Neuronal stem cell (in vitro differentiated cells): ENCODE data around the gene PC.

Experiments used
- DNase-seq: peaks from one replicate; pipeline ENCODE4 v3.0.0-alpha.2; 2013; ENCODE audit warnings: low spot score
- H2AFZ ChIP-seq: one replicate; pipeline ENCODE4 v1.6.1; 2013; ENCODE audit warnings: mild to moderate bottlenecking, low read length, inconsistent platforms
- H2AK5ac ChIP-seq: 2 replicates; pipeline ENCODE4 v1.6.1; 2013; ENCODE audit warnings: low read depth, mild to moderate bottlenecking, inconsistent platforms, low read length, moderate library complexity, mixed read lengths
- H2BK120ac ChIP-seq: 2 replicates; pipeline ENCODE4 v1.6.1; 2013; ENCODE audit warnings: low read depth, mild to moderate bottlenecking, inconsistent platforms, low read length, moderate library complexity, mixed read lengths
- H2BK12ac ChIP-seq: one replicate; pipeline ENCODE4 v1.6.1; 2013; ENCODE audit warnings: low read length, inconsistent platforms
- H2BK15ac ChIP-seq: 2 replicates; pipeline ENCODE4 v1.6.1; 2013; ENCODE audit warnings: mild to moderate bottlenecking, low read length, inconsistent platforms, mixed read lengths
- H2BK5ac ChIP-seq: one replicate; pipeline ENCODE4 v1.6.1; 2013; ENCODE audit warnings: inconsistent platforms, mild to moderate bottlenecking, low read length, moderate library complexity
- H3K14ac ChIP-seq: one replicate; pipeline ENCODE4 v1.6.1; 2013; ENCODE audit warnings: low read length, inconsistent platforms
- H3K18ac ChIP-seq: 2 replicates; pipeline ENCODE4 v1.6.1; 2013; ENCODE audit warnings: low read length, inconsistent platforms
- H3K23ac ChIP-seq: 2 replicates; pipeline ENCODE4 v1.6.1; 2013; ENCODE audit warnings: low read depth, mild to moderate bottlenecking, mixed read lengths, low read length, inconsistent platforms; ENCODE audit not compliant: poor library complexity
- H3K27ac ChIP-seq: replicated peaks from 3 replicates; pipeline ENCODE4 v1.5.1; 2013; ENCODE audit warnings: low read length, inconsistent platforms
- H3K27me3 ChIP-seq, 3 experiments: 2 replicates each; pipeline ENCODE4 v1.6.1; 2013; ENCODE audit warnings: low read length in 3 of 3, mild to moderate bottlenecking in 2 of 3, inconsistent platforms in 1 of 3, low read depth in 1 of 3, mixed read lengths in 1 of 3, moderate library complexity in 1 of 3; ENCODE audit not compliant: control insufficient read depth in 3 of 3, insufficient read depth in 3 of 3
- H3K36me3 ChIP-seq, 2 donors: replicated peaks in 1 of 2; 2 replicates each; pipeline ENCODE4 v1.6.1; 2013; ENCODE audit warnings: low read length in 2 of 2; ENCODE audit not compliant: control insufficient read depth in 2 of 2, insufficient read depth in 2 of 2
- H3K4ac ChIP-seq: 2 replicates; pipeline ENCODE4 v1.6.1; 2013; ENCODE audit warnings: inconsistent platforms, mild to moderate bottlenecking, low read length, moderate library complexity
- H3K4me1 ChIP-seq, 2 donors: 1 replicate in 1 of 2; 2 replicates in 1 of 2; pipeline ENCODE4 v1.6.1; 2013; ENCODE audit warnings: low read length in 2 of 2, low read depth in 1 of 2; ENCODE audit not compliant: control insufficient read depth in 2 of 2, insufficient read depth in 1 of 2
- H3K4me2 ChIP-seq: one replicate; pipeline ENCODE4 v1.6.1; 2013; ENCODE audit warnings: mild to moderate bottlenecking, low read length, inconsistent platforms; ENCODE audit not compliant: insufficient read depth, poor library complexity, severe bottlenecking
- H3K4me3 ChIP-seq, 2 donors: 2 replicates each; pipeline ENCODE4 v1.5.1; 2013; ENCODE audit warnings: low read length in 2 of 2, mild to moderate bottlenecking in 2 of 2, inconsistent platforms in 1 of 2, moderate library complexity in 1 of 2
- H3K79me1 ChIP-seq: one replicate; pipeline ENCODE4 v1.6.1; 2013; ENCODE audit warnings: low read depth, mild to moderate bottlenecking, inconsistent platforms, low read length, moderate library complexity
- H3K9ac ChIP-seq: one replicate; pipeline ENCODE4 v1.6.1; 2013; ENCODE audit warnings: mild to moderate bottlenecking, low read depth, low read length, inconsistent platforms; ENCODE audit not compliant: poor library complexity
- H3K9me3 ChIP-seq, 2 donors: replicated peaks in 1 of 2; 2 replicates each; pipeline versions ENCODE3 to v1.6.1; 2013; ENCODE audit warnings: low read length in 2 of 2, mild to moderate bottlenecking in 2 of 2, inconsistent platforms in 1 of 2, low read depth in 1 of 2, mixed read lengths in 1 of 2, moderate library complexity in 1 of 2; ENCODE audit not compliant: control insufficient read depth in 2 of 2, insufficient read depth in 1 of 2
- H4K8ac ChIP-seq: one replicate; pipeline ENCODE4 v1.6.1; 2013; ENCODE audit warnings: low read depth, mild to moderate bottlenecking, inconsistent platforms, low read length, moderate library complexity
- H4K91ac ChIP-seq: one replicate; pipeline ENCODE4 v1.6.1; 2013; ENCODE audit warnings: low read length, low read depth, mild to moderate bottlenecking, inconsistent platforms; ENCODE audit not compliant: poor library complexity
- WGBS, 2 donors: extraction: QIAGEN DNeasy Blood & Tissue Kit; methylation state at CpG; one replicate each; pipeline ENCODE4 v1.1.7; 2013; ENCODE audit warnings: missing lambda C conversion rate in 2 of 2, mixed read lengths in 1 of 2; ENCODE audit not compliant: insufficient read length in 2 of 2, insufficient replicate concordance in 1 of 2; ENCODE audit errors: extremely low coverage in 2 of 2; 5-methylcytosine and 5-hydroxymethylcytosine counted together

Gene PC

DNA sequence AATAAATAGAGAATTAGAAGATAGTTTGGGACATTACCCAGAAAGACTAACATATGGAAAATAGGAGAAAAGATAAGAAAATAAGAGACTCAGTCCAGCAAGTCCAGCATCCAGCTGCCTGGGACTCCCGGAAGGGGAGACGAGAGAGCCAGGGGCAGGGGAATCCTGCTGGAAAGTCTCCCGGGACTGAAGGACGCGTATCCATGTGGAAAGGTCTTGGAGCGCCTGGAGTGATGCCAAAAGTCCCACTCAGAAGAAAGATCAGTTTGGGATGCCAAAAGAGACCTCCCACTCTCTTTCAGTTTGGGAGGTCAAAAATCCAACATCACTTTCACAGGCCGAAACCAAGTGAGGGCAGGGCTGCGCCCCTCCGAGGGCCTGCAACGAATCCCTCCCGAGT, 70.7 kb downstream of the PC start:
- H3K79me1 ChIP-seq, result no peaks in the 10 kb centered on the region
- no peaks in the 10 kb centered on the region for H3K27me3 ChIP-seq
- no peak overlapping the region for H2AK5ac ChIP-seq
- no peak overlapping the region for H4K8ac ChIP-seq
- H3K27ac ChIP-seq, result no peak overlapping the region
- no peak overlapping the region for H2BK120ac ChIP-seq
- H3K9me3 ChIP-seq, result no peaks in the 10 kb centered on the region
- no peak overlapping the region for H2BK5ac ChIP-seq
- no peaks in the 10 kb centered on the region for H3K36me3 ChIP-seq
- H3K4me3 ChIP-seq, result no peak overlapping the region
- H3K23ac ChIP-seq, result no peak overlapping the region
- peaks cover 10 to 15% of the 10 kb centered on the region in 2 donors for H3K4me1 ChIP-seq
- no peak overlapping the region for H3K9ac ChIP-seq
- no peak for DNase-seq
- no peak overlapping the region for H2AFZ ChIP-seq
- H2BK15ac ChIP-seq, result no peak overlapping the region
- no peak overlapping the region for H3K4me2 ChIP-seq
- no peak overlapping the region for H3K4ac ChIP-seq
- WGBS, 2 donors, result no CpG with 5 or more reads among the region's 11 CpGs
- no peak overlapping the region for H3K14ac ChIP-seq
- no peak overlapping the region for H2BK12ac ChIP-seq
- H3K18ac ChIP-seq, result no peak overlapping the region
- no peak overlapping the region for H4K91ac ChIP-seq

DNA sequence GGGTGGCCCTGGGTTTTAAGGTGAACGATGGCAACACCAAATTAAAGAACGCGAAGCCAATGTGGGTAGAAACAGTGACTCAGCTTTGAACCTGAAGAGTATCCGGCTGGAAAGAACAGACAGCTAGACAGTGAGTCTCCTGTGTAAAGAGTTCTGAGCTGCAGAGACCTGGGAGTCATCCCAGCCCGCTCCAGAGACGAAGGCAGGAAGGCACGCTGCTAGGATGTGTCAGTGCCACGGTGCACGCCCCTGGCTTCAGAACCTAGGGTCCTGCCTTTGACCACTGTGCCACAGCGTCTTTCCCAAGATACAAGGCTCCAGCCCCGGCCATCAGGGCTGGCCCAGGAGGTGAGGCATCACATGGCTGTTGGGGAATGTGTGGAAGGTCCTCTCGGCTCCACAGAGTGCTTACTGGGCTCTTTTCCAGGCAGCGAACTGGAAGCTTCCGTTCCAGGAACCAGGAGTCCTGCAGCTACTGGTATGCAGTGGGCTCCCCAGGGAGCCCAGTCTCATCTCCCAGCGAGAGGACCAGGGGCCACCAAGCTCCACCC, 71.4 kb downstream of the PC start:
- Histone ChIP-seq H3K9me3 (no peaks in the 10 kb centered on the region), H3K23ac (peak overlapping the region; percentile 65), H2BK12ac (no peak overlapping the region), H4K91ac (no peak overlapping the region), H3K4me2 (no peak overlapping the region), H2AK5ac (peak overlapping the region; percentile 92), H2BK5ac (no peak overlapping the region), H3K79me1 (no peaks in the 10 kb centered on the region), H3K14ac (no peak overlapping the region), H2BK120ac (no peak overlapping the region), H4K8ac (no peak overlapping the region), H3K18ac (peak overlapping the region; percentile 44), H3K36me3 (no peaks in the 10 kb centered on the region), H2BK15ac (no peak overlapping the region), H2AFZ (no peak overlapping the region), H3K4me3 (no peak overlapping the region), H3K9ac (no peak overlapping the region), H3K4ac (no peak overlapping the region), H3K27me3 (no peaks in the 10 kb centered on the region), H3K27ac (no peak overlapping the region), H3K4me1 (peaks cover 10 to 21% of the 10 kb centered on the region in 2 donors)
- DNase-seq, result no peak
- WGBS, 2 donors, result no CpG with 5 or more reads among the region's 15 CpGs

DNA sequence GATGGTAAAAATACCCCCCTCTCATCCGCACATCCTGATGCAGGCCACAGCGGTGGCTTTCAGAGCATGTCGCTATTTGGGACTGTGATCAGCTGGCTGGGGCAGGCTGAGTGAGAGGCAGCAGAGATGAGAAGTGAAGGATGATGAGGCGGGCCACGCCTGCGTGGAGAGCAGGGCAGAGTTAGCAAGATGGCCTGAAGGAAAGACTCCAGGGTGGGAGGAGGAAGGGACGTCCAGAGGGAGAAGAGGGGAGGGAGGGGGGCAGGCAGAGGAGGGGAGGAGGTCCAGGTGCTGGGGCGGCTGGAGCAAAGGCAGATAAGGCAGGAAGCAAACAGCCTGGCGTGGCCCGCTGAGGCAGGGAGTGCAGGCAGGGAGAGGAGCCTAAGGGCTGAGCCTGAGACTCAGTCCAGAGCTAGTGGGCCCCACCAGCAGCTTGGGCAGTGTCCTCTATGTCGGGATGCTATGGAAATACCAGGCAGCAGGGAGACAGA, 72.2 kb downstream of the PC start:
- no peak overlapping the region for H2AFZ ChIP-seq
- no peaks in the 10 kb centered on the region for H3K79me1 ChIP-seq
- no peak overlapping the region for H2BK12ac ChIP-seq
- peak overlapping the region; percentile 32 for H3K18ac ChIP-seq
- no peak for DNase-seq
- no peaks in the 10 kb centered on the region for H3K9me3 ChIP-seq
- H3K14ac ChIP-seq, result no peak overlapping the region
- no peak overlapping the region for H2BK5ac ChIP-seq
- H3K4ac ChIP-seq, result peak overlapping the region; percentile 56
- peak overlapping the region; percentile 89 for H4K8ac ChIP-seq
- WGBS, 2 donors, result no CpG with 5 or more reads among the region's 11 CpGs
- no peaks in the 10 kb centered on the region for H3K36me3 ChIP-seq
- H2AK5ac ChIP-seq, result peak overlapping the region; percentile 70
- H4K91ac ChIP-seq, result no peak overlapping the region
- peak overlapping the region; percentile 69 for H3K23ac ChIP-seq
- no peak overlapping the region for H3K4me2 ChIP-seq
- no peak overlapping the region for H2BK15ac ChIP-seq
- H3K27me3 ChIP-seq, result no peaks in the 10 kb centered on the region
- no peak overlapping the region for H3K27ac ChIP-seq
- peaks cover 11 to 22% of the 10 kb centered on the region in 2 donors for H3K4me1 ChIP-seq
- H3K9ac ChIP-seq, result peak overlapping the region; percentile 45
- no peak overlapping the region for H2BK120ac ChIP-seq
- H3K4me3 ChIP-seq, result no peak overlapping the region

- Histone ChIP-seq H4K91ac (no peak overlapping the region), H4K8ac (no peak overlapping the region), H3K79me1 (no peaks in the 10 kb centered on the region), H3K9me3 (no peaks in the 10 kb centered on the region), H2BK120ac (no peak overlapping the region), H2AK5ac (no peak overlapping the region), H2BK15ac (no peak overlapping the region), H3K4ac (no peak overlapping the region), H3K18ac (peak overlapping the region; percentile 77), H3K27ac (no peak overlapping the region), H2BK5ac (no peak overlapping the region), H3K23ac (no peak overlapping the region), H3K4me1 (peaks cover 12 to 22% of the 10 kb centered on the region in 2 donors), H2BK12ac (no peak overlapping the region), H3K9ac (no peak overlapping the region), H2AFZ (no peak overlapping the region), H3K4me3 (no peak overlapping the region), H3K36me3 (no peaks in the 10 kb centered on the region), H3K27me3 (no peaks in the 10 kb centered on the region), H3K14ac (no peak overlapping the region), H3K4me2 (no peak overlapping the region)
- no peak for DNase-seq
- no CpG with 5 or more reads among the region's 4 CpGs for WGBS, 2 donors
Measured at GRCh38 chr11:66885469-66885868, 72.7 kb downstream of the PC start.
